GM18505 (cell line): ENCODE data around the gene KLRC1.
"Not testable (repeated sequence)": the region's sequence is repeated elsewhere in the genome, so short reads cannot be mapped to it uniquely, and the experiment has no call there.

Experiments
- ATAC-seq: cut with Tn5 transposase; IDR thresholded peaks from one replicate; pipeline ENCODE4 v1.9.1; 2021; ENCODE audit not compliant: unreplicated experiment
- POLR2A ChIP-seq: IDR thresholded peaks from 4 replicates; pipeline ENCODE4 v1.6.1; 2011; ENCODE audit warnings: borderline replicate concordance; ENCODE audit not compliant: insufficient read depth, insufficient read length; ENCODE audit errors: extremely low read depth

The KLRC1 gene

DNA sequence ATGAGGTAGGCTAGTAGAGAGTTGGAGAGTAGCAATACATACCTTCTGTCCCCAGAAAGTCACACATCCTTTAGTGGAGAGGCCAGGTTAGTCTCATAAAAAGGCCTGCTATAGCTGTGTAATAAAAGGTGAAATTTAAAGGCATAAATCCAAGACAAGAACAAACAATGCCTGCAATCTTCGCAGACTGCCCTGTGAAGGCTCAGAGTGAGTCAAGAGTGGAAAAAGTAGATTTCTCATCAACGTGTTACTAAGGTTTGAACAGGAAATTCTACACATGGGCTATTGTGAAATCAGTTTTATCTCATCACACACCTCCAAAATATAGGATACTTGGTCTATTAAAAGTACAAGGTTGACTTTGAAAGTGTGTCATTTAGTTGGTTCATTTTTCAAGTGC, at the start of gene KLRC1:
KLRC1 (minus strand) TSS at position 222 of the 400 bp plus-strand sequence. CDS start 2,221 bp downstream, outside the sequence.
- TF ChIP-seq POLR2A, result no peak
- ATAC-seq, result no peak

DNA sequence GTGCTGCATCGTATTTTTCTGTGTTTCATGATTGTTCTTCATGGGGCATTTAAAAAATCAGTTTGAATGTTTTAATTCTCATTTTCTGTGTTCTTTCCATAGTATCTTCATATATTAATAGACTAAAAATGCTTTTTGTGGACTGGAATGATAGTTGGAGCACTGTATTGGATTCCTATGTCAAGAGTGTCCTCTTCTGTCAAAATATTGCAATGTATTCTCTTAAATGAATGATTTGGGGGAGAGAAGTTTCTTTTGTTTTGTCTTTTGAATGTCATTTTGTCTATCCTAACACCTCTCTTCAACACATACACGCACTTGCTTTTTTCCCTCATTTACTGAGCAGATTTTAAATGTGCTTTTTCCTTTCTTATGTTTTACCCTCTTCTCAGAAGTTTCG, 47.9 kb upstream of the KLRC1 start:
- TF ChIP-seq POLR2A, result no peak
- no peak for ATAC-seq

DNA sequence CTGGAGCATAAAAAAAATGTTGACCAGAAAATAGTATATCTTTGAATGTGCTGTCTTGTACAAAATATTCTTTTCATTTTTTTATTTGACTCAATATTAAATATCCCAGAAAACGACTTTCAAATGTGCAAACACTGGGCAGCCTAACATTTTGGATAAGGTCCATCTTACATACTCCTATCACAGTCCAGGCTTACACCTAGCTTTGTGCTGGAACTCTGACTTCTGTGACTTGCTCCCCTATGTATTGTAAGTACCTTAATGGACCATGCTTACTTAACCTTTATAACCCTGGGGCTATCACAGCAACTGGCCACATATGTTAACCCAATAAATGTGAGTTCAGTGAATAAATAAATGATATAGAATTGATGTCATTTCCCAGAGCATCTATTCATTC, 44.9 kb upstream of the KLRC1 start:
- no peak for TF ChIP-seq POLR2A
- no peak for ATAC-seq

DNA sequence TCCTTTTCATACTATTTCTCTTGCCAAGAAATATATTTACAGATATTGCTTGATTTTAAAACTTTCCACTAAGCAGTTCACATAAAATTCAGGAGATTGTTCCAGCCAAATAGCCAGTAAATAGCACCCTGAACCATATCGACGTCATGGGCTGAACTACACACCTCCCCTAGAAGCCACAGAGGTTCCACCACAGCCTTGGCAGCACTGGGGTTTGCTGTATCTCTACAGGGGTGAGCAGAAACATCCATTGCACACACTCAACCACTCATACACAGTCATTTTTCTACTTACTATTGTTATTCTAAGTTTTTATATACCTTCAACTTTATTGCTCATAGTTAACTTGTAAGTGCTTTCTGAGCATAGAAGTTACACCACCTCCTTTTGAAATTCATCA, 44.4 kb upstream of the KLRC1 start:
- no peak for ATAC-seq
- TF ChIP-seq POLR2A, result no peak

DNA sequence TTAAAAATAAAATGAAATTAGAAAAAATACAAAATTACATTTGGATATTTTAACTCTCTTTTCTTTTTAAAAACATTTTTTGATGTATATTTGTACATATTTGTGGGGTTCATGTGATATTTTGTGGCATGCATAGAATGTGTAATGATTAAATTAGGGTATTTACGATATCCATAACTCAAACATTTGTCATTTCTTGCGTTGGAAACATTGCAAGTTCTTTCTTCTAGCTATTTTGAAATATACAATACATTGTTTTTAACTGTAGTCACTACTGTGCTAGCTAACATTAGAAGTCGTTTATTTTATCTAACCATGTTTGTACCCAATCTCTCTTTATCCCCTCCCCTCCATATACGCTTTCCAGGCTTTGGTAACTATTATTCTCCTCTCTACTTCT, 38.6 kb upstream of the KLRC1 start:
- no peak for ATAC-seq
- no peak for TF ChIP-seq POLR2A

DNA sequence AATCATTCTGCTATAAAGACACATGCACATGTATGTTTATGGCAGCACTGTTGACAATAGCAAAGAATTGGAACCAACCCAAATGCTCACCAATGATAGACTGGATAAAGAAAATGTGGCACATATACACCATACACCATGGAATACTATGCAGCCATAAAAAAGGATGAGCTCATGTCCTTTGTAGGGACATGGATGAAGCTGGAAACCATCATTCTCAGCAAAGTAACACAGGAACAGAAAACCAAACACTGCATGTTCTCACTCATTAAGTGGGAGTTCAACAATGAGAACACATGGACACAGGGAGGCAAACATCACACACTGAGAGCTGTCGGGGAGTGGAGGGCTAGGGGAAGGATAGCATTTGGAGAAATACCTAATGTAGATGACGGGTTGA, 34.2 kb upstream of the KLRC1 start:
- not testable (repeated sequence) for ATAC-seq

DNA sequence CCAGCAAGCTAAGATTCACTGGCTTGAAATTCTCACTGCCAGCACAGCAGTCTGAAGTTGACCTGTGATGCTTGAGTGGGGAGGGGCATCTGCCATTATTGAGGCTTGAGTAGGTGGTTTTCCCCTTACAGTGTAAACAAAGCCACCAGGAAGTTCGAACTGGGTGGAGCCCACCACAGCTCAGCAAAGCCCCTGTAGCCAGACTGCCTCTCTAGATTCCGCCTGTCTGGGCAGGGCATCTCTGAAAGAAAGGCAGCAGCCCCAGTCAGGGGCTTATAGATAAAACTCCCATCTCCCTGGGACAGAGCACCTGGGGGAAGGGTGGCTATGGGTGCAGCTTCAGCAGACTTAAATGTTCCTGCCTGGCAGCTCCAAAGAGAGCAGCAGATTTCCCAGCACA, 28.7 kb upstream of the KLRC1 start:
- ATAC-seq, result not testable (repeated sequence)

DNA sequence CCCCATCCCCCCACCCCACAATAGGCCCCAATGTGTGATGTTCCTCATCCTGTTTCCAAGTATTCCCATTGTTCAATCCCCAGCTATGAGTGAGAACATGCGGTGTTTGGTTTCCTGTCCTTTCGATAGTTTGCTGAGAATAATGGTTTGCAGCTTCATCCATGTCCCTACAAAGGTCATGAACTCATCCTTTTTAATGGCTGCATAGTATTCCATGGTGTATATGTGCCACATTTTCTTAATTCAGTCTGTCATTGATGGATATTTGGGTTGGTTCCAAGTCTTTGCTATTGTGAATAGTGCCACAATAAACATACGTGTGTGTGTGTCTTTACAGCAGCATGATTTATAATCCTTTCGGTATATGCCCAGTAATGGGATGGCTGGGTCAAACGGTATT, 19.6 kb upstream of the KLRC1 start:
- not testable (repeated sequence) for ATAC-seq

DNA sequence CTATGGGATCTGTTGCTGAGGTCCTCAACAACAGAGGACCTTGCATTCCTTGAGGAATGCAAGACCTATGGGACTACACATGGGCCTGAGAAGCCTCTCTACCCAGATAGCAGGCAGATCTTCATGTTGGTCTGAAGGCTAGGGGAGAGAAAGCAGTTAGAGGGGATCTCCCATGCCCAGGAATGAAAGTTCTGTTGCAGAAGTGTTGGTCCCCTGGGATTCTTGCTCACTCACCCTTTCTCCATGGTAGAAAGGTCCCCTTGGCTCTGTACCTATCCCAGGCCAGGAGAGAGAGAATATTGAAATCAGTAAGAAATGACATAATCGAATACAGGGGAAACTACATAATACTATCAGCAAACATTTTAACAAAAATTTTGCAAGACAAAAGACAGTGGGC, 16.5 kb upstream of the KLRC1 start:
- ATAC-seq, result no peak
- TF ChIP-seq POLR2A, result no peak

DNA sequence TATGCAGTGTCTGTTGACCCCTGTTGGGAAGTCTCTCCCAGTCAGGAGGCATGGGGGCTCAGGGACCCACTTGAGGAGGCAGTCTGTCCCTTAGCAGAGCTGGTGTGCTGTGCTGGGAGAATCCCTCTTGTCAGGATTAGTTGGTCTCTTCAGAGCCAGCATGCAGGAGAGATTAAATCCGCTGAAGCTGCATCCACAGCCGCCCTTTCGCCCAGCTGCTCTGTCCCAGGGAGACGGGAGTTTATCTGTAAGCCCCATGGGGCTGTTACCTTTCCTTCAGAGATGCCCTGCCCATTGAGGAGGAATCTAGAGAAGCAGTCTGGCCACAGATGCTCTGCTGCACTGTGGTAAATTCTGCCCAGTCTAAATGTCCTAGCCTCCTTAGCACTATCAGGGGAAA, 13.1 kb upstream of the KLRC1 start:
- TF ChIP-seq POLR2A, result no peak
- ATAC-seq, result no peak

DNA sequence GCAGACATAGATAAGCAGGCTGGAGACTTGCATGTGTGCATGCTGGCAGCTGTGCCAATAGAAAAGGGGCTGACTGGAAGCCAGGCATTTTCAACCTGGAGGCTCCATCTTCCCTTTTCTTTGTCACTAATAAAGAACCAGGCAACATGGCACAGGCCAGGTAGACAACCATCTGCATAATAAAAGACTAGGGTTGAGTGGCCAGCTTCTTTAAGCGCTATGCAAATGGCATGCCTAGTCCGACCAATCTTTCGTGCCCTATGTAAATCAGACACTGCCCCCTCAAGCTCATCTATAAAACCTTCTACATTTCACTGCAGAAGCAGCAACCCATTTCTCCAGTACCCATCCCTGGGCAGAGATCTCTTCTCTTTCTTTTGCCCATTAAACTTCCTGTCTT, 4.6 kb upstream of the KLRC1 start:
- TF ChIP-seq POLR2A, result no peak
- ATAC-seq, result no peak

DNA sequence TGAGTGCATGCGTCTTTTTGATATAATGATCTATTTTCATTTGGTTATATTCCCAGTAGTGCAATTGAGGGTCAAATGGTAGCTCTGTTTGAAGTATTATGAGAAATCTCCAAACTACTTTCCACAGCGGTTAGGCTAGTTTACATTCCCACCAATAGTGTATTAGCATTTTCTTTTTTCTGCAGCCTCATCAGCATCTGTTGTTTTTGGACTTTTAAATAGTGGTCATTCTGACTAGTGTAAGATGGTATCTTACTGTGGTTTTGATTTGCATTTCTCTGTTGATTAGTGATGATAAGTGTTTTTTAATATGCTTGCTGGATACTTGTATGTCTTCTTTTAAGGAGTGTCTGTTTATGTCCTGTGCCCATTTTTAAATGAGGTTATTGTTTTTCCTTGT, 3.7 kb upstream of the KLRC1 start:
- ATAC-seq, result no peak

DNA sequence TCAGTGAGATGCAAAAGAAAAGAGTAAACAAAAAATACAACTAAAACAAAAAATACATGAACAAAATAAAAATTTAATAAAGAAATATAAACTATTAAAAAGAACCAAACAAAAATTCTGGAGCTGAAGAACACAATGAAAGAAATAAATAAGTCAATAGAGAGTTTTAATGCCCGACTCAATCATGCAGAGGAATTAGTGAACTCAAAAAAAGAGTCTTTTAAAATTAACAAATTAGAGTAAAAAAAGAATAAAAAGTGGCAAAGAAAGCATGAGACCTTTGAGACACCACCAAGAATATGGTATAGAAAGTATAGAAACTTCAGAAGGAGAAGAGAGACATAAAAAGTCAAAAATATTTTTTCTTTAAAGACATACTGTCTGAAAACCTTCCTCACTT, 2.6 kb upstream of the KLRC1 start:
- no peak for TF ChIP-seq POLR2A
- ATAC-seq, result no peak

More for the DNA sequence above, 3.7 kb upstream of the KLRC1 start:
- no peak for TF ChIP-seq POLR2A

DNA sequence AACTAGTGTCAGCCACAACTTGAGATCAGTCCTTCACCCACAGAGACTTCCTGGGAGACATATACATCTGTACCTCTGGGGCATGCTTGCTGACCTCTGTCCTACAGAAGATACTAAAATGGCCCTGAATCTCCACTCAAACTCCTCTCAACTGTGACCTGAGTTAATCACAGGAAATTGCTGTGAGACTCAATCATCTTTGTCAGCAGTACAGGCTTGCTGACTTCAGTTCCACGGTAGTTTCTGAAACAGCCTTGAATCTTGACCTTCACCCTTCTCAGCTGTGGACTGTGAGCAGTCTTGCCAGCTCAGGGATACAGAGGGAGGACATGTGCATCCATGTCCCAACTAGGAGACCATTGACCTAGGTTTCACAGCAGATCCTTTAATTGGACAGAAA, 1.4 kb upstream of the KLRC1 start:
- no peak for ATAC-seq
- no peak for TF ChIP-seq POLR2A

DNA sequence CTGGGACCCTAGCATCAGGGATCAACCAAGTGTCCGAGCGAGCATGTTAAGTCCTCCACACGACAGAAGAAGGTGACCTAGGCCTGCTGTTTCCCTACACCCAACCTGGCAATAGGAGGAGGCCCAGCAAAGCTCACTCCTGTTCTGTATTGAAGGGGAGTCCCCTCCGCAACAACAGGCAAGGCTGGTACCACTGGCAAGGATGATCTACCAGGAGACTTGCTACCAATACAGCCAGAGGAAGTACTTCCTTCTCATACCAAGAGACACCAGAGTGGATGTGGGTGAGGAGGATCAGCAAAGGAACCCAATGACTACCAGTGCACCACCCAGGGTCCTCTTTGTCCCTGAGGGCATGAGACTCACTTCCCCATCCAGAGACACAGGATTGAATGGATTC, 4.9 kb downstream of the KLRC1 start:
- TF ChIP-seq POLR2A, result no peak
- no peak for ATAC-seq

DNA sequence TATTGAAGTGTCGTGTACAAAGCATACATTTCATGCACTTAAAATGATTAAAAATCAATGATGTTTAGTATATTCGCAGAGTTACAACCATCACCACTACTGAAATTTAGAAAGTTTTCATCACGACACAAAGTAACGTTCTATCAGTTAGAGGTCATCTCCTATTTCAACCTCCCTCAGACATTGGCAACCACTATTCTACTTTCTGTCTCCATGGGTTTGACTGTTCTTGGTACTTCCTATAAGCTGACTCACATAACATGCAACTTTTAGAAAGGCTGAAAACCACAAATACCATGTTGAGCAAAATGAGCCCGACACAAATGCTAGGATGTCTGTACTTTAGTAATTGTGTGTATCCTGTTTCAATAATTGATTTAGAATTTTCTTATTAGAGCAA, 7.1 kb downstream of the KLRC1 start:
- ATAC-seq, result not testable (repeated sequence)

DNA sequence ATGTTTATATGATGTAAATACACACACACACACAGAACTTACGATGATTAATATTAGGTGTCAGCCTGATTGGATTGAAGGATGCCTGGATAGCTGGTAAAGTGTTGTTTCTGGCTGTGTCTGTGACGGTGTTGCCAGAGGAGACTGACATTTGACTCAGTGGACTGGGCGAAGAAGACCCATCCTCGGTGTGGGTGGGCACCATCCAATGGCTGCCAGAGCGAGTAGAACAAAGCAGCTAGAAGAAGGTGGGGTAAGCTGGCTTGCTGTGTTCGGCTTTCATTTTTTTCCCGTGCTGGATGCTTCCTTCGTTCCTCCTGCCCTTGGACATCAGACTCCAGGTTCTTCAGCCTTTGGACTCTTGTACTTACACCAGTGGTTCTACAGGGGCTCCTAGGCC, 12.0 kb downstream of the KLRC1 start:
- not testable (repeated sequence) for ATAC-seq

DNA sequence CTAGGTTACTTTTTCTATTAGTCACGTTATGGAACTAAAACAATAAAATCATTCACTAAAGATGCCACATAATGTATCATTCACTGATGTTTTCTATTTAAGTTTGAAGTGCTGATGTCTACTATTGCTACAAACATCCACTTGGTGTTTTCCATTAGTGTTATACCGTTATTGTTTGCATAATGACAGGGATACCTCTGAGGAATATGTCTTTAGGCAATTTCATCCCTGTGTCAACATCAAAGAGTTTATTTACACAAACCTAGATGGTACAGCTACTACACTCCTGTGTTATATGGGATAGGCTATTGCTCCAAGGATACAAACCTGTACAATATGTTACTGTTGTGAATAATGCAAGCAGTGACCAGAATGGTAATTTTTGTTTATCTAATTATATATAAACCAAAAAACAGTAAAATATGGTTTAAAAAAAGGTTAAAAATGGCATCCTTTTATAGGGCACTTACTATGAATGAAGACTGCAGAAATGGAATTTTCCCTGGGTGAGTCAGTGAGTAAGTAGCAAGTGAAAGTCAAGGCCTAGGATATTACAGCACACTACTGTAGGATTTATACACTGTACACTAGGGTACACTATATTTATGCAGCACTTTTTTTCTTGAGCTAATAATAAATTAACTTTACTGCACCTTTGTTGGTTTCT, 13.4 kb downstream of the KLRC1 start:
- not testable (repeated sequence) for ATAC-seq

DNA sequence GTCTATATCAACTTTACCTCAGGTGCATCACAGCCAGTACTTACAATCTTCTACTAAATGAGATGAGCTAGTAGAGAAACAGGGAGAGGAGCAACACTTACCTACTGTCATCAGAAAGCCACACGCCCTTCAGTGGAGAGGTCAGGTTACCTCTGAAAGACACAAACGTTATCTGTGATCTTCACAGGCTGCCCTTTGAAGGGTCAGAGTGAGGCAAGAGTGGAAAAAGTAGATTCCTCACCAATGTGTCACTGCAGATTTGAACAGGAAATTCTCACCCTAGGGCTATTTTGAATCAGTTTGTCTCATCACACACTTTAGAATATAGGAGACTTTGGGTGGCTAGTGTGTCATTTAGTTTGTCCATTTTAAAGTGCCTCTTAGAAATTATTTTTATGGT, 15.6 kb downstream of the KLRC1 start:
- ATAC-seq, result not testable (repeated sequence)

DNA sequence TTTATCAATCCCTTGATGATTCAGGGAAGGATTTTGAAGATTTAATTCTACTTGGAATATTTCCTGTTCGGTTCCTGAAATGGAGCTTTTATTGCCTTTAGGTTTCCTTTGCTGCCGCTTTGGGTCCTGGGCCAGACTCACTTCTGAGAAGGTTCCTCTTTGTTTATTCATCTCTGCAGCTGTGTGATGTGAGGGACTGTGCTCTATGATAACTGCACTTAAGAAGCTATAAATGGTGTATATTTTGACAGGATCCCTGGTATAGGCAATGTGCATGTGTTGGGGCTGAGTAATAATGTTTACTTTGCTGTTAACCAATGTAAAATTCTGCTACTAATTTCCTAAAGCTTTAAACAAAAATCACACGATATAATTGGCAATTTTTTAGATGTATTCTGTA, 17.4 kb downstream of the KLRC1 start, which contains the start of gene KLRC2:
KLRC2 (minus strand) TSS at position 195 of the 400 bp plus-strand sequence; CDS start at position 171, 24 bp downstream.
- ATAC-seq, result not testable (repeated sequence)
